Type B pancreatic cell (in vitro differentiated cells): Measurements from ENCODE around the gene POFUT1. TPM values are rescaled to one million over a fixed set of nuclear protein-coding genes. Genes with fewer than 3 reads are reported as not detected.
"Not testable (repeated sequence)": the region's sequence is repeated elsewhere in the genome, so short reads cannot be mapped to it uniquely, and the experiment has no call there.

Source experiments
- DNase-seq: peaks from one replicate; pipeline ENCODE4 v3.0.0; 2021; ENCODE audit warnings: mixed read lengths; ENCODE audit not compliant: unreplicated experiment; ENCODE audit errors: extremely low spot score
- H3K27ac Mint-ChIP-seq: 2 replicates; pipeline ENCODE4 v1.8.0; 2021; ENCODE audit warnings: mild to moderate bottlenecking, mixed read lengths
- H3K27me3 Mint-ChIP-seq: 2 replicates; pipeline ENCODE4 v1.8.0; 2021; ENCODE audit warnings: mixed read lengths
- H3K36me3 Mint-ChIP-seq: 2 replicates; pipeline ENCODE4 v1.8.0; 2021; ENCODE audit warnings: mixed read lengths
- H3K4me1 Mint-ChIP-seq: one replicate; pipeline ENCODE4 v1.8.0; 2021; ENCODE audit warnings: mixed read lengths; ENCODE audit not compliant: unreplicated experiment
- H3K4me3 Mint-ChIP-seq: 2 replicates; pipeline ENCODE4 v1.8.0; 2021; ENCODE audit warnings: mild to moderate bottlenecking, mixed read lengths
- H3K9me3 Mint-ChIP-seq: 2 replicates; pipeline ENCODE4 v1.8.0; 2021; ENCODE audit warnings: mixed read lengths
- total RNA-seq: library from RNA; stranded (reverse); gene quantifications from 2 replicates; pipeline ENCODE4 v1.2.1, GENCODE V29; 2021; ENCODE audit warnings: low replicate concordance
- TF ChIP-seq, protein P1 (sequence below): fragments of 200-600 bp; sonication (generic); conservative IDR thresholded peaks from 2 replicates; pipeline ENCODE4 v1.5.0; 2021; ENCODE audit warnings: antibody characterized with exemption, mild to moderate bottlenecking

Gene POFUT1
- total RNA-seq, 1 donor from 2014 or later: 55.8 TPM

DNA sequence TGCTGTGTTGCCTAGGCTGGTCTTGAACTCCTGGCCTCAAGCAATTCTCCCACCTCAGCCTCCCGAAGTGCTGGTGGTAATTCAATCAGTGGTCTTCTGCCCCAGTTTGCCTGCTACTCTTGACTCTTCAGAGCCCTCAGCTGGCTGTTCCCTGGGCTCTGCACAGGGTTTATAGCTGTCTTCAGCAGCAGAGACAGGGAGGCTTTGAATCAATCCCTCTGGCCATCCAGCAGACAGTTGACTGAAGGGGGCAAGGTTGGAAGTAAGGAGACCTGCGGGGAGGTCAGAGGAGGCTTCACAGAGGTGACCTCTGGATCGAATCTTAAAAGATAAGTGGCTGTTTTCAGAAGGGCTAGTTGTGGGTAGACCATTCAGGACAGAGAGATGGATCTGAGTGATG is 43.8 kb downstream of the POFUT1 start:
- H3K27me3 Mint-ChIP-seq: peaks cover 10% of the 10 kb centered on the region
- peaks cover 6% of the 10 kb centered on the region for H3K4me1 Mint-ChIP-seq
- peaks cover 4% of the 10 kb centered on the region for H3K9me3 Mint-ChIP-seq
- DNase-seq: no peak
- no peak overlapping the region for H3K4me3 Mint-ChIP-seq
- TF ChIP-seq, protein P1, sequence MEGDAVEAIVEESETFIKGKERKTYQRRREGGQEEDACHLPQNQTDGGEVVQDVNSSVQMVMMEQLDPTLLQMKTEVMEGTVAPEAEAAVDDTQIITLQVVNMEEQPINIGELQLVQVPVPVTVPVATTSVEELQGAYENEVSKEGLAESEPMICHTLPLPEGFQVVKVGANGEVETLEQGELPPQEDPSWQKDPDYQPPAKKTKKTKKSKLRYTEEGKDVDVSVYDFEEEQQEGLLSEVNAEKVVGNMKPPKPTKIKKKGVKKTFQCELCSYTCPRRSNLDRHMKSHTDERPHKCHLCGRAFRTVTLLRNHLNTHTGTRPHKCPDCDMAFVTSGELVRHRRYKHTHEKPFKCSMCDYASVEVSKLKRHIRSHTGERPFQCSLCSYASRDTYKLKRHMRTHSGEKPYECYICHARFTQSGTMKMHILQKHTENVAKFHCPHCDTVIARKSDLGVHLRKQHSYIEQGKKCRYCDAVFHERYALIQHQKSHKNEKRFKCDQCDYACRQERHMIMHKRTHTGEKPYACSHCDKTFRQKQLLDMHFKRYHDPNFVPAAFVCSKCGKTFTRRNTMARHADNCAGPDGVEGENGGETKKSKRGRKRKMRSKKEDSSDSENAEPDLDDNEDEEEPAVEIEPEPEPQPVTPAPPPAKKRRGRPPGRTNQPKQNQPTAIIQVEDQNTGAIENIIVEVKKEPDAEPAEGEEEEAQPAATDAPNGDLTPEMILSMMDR: no peak
- no peak overlapping the region for H3K27ac Mint-ChIP-seq
- no peaks in the 10 kb centered on the region for H3K36me3 Mint-ChIP-seq

DNA sequence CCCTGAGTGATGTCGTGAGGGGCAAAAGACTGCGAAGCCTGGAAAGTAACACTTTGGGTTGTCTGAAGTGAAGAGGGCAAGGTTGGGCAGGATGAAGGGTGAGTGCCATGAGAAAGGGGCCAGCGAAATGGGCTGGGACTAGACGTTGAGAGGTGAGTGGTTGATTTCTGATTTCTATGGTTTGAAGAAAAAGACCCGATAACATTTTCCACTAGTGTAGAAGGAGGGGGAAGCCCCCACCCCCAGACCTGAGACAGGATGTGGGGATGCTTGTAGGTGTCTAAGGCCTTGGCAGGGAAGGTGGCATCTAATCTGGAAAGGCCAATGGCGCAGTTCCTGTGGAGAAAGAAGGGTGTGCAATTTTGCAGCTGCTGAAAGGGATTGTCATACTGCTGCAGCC is 44.5 kb downstream of the POFUT1 start:
- TF ChIP-seq, protein P1: no peak
- peaks cover 10% of the 10 kb centered on the region for H3K27me3 Mint-ChIP-seq

DNA sequence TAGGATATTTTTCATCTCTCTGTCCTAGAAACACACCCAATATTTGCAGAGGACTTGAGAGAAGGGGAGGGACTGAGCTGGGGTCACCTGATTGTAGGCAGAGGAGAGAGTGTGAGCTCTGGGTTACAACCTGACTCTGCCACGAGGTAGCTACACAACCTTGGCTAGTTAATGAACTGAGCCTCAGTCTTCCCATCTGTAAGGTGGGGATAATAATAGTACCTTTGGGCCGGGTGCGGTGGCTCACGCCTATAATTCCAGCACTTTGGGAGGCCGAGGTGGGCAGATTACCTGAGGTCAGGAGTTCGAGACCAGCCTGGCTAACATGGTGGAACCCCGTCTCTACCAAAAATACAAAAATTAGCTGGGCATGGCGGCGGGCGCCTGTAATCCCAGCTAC is 53.3 kb downstream of the POFUT1 start:
- DNase-seq, H3K27me3 Mint-ChIP-seq, H3K27ac Mint-ChIP-seq, H3K9me3 Mint-ChIP-seq, H3K36me3 Mint-ChIP-seq, H3K4me3 Mint-ChIP-seq, H3K4me1 Mint-ChIP-seq: not testable (repeated sequence)

More for the DNA sequence above, 44.5 kb downstream of the POFUT1 start:
- H3K4me1 Mint-ChIP-seq: peaks cover 10% of the 10 kb centered on the region
- no peaks in the 10 kb centered on the region for H3K36me3 Mint-ChIP-seq
- no peak overlapping the region for H3K27ac Mint-ChIP-seq
- no peak for DNase-seq
- H3K9me3 Mint-ChIP-seq: peaks cover 4% of the 10 kb centered on the region
- H3K4me3 Mint-ChIP-seq: no peak overlapping the region

DNA sequence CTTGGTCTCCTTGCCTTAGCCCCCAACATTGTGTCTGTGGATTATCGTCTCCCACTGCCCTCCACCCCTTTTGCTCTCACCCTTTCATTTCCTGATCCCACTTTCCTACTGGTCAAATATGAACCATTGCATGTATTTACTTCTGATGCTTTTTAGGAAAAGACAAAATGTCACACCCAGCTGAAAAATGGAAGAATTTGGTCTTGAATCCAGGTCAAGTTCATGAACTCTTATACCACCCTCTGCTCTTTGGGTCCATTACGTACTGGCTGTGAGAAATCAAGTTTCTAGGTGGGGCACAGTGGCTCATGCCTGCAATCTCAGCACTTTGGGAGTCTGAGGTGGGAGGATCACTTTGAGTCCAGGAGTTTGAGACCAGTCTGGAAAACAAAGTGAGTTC is 54.0 kb downstream of the POFUT1 start:
- TF ChIP-seq, protein P1: no peak
- Mint-ChIP-seq H3K9me3 (no peaks in the 10 kb centered on the region), H3K27ac (no peak overlapping the region), H3K4me1 (peaks cover 2% of the 10 kb centered on the region), H3K36me3 (no peaks in the 10 kb centered on the region), H3K27me3 (peaks cover 3% of the 10 kb centered on the region), H3K4me3 (no peak overlapping the region)
- DNase-seq: no peak

DNA sequence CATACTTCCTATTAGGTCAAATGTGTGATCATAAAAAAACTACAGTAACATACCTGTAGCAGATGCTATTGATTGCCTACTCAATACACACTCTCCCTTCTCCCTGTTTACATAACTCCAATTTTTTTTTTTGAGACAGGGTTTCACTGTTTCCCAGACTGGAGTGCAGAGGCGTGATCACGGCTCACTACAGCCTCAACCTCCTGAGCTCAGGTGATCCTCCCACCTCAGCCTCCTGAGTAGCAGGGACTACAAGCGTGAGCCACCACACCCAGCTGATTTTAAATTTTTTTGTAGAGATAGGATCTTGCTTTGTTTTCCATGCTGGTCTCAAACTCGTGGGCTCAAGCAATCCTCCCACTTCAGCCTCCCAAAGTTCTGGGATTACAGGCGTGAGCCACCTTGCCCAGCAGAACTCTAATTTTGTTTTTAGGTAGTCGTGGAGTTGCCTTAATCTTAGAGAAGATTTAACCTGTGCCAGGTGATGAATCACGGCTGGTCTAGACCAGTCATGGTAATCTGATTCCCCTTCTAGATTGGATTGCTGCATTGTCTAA is 55.8 kb downstream of the POFUT1 start:
- no peak overlapping the region for H3K27ac Mint-ChIP-seq
- H3K36me3 Mint-ChIP-seq: no peaks in the 10 kb centered on the region
- no peaks in the 10 kb centered on the region for H3K9me3 Mint-ChIP-seq
- H3K4me3 Mint-ChIP-seq: no peak overlapping the region
- no peaks in the 10 kb centered on the region for H3K4me1 Mint-ChIP-seq
- TF ChIP-seq, protein P1: no peak
- DNase-seq: no peak
- peaks cover 10% of the 10 kb centered on the region for H3K27me3 Mint-ChIP-seq

DNA sequence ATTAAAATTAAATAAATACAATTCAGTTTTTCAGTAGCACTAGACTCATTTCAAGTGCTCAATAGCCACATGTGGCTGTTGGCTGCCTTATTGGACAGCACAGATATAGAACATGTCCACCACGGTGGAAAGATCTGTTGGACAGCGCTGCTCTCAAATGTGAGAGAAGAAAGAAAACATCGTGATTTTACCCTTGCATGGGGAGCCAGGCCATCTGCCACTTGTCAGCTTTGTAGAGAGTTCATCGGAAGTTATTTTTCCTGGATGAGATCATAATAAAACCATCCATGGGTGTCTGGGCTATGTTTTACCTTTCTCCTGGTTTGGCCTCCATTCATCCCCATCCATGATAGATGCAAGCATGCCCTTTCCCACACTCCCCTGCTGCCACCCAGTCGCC is 63.9 kb downstream of the POFUT1 start:
- Mint-ChIP-seq H3K9me3 (no peaks in the 10 kb centered on the region), H3K4me1 (peaks cover 12% of the 10 kb centered on the region), H3K4me3 (no peak overlapping the region), H3K36me3 (no peaks in the 10 kb centered on the region), H3K27me3 (peaks cover 30% of the 10 kb centered on the region), H3K27ac (no peak overlapping the region)
- TF ChIP-seq, protein P1: no peak
- DNase-seq: no peak
